HG03342 (cell line): ENCODE data around the gene GLMP.

Source experiments
- ATAC-seq: cut with Tn5 transposase; IDR thresholded peaks from one replicate; pipeline ENCODE4 v1.9.1; 2021; ENCODE audit warnings: mild to moderate bottlenecking, moderate library complexity; ENCODE audit not compliant: unreplicated experiment

GLMP gene

GRCh38 chr1:156286061-156286460, 9.4 kb downstream of the GLMP start:
- ATAC-seq = no peak

GRCh38 chr1:156285437-156285836, 10.0 kb downstream of the GLMP start:
- ATAC-seq = no peak

GRCh38 chr1:156284757-156285156, 10.7 kb downstream of the GLMP start:
- no peak for ATAC-seq

GRCh38 chr1:156284112-156284511, 11.4 kb downstream of the GLMP start, which contains the start of gene TMEM79:
TMEM79 (plus strand) TSS chr1:156284325; CDS start chr1:156285227, 902 bp downstream.
- ATAC-seq = no peak

- ATAC-seq = no peak
These were observed 12.0 kb downstream of the GLMP start for GRCh38 chr1:156283521-156283920.

- peak; percentile 80 for ATAC-seq
These were observed 12.8 kb downstream of the GLMP start, which contains the start of gene SMG5 for GRCh38 chr1:156282479-156283222. SMG5 (minus strand) TSS chr1:156282825; CDS start chr1:156282680, 145 bp downstream.

GRCh38 chr1:156281693-156282478, 13.6 kb downstream of the GLMP start:
- no peak for ATAC-seq

- peak; percentile 44 for ATAC-seq
These were observed 14.2 kb downstream of the GLMP start for GRCh38 chr1:156281281-156281680.

GRCh38 chr1:156279837-156280236, 15.6 kb downstream of the GLMP start:
- no peak for ATAC-seq

GRCh38 chr1:156276966-156277381, 18.5 kb downstream of the GLMP start:
- ATAC-seq = no peak

GRCh38 chr1:156276532-156276931, 18.9 kb downstream of the GLMP start:
- ATAC-seq = no peak

- ATAC-seq = no peak
These were observed 25.2 kb downstream of the GLMP start for GRCh38 chr1:156270314-156270713.

GRCh38 chr1:156268336-156268735, 27.1 kb downstream of the GLMP start:
- ATAC-seq = no peak

GRCh38 chr1:156266051-156266450, 29.4 kb downstream of the GLMP start:
- no peak for ATAC-seq

- no peak for ATAC-seq
These were observed 32.2 kb downstream of the GLMP start for GRCh38 chr1:156263288-156263655.

- no peak for ATAC-seq
These were observed 32.8 kb downstream of the GLMP start for GRCh38 chr1:156262461-156263287.

GRCh38 chr1:156260896-156261295, 34.6 kb downstream of the GLMP start:
- no peak for ATAC-seq

- no peak for ATAC-seq
These were observed 35.7 kb downstream of the GLMP start for GRCh38 chr1:156259805-156260204.

- ATAC-seq = no peak
These were observed 36.6 kb downstream of the GLMP start for GRCh38 chr1:156258859-156259258.

GRCh38 chr1:156257711-156258110, 37.8 kb downstream of the GLMP start:
- no peak for ATAC-seq

- no peak for ATAC-seq
These were observed 41.8 kb downstream of the GLMP start for GRCh38 chr1:156253634-156254033.
